HepG2 (cell line): Measurements from ENCODE around the gene CALR. TPM values are rescaled to one million over a fixed set of nuclear protein-coding genes. Genes with fewer than 3 reads are reported as not detected.
A peak's percentile ranks its signal among the peaks of the same experiment; 100 is the strongest.

Experiments
- GPN1 ChIP-seq: sonication (generic); formaldehyde crosslinking; IDR thresholded peaks from 2 replicates; pipeline ENCODE4 v1.5.1; 2020; ENCODE audit warnings: missing genetic modification reagents, borderline replicate concordance
- HMGA1 ChIP-seq: sonication (generic); formaldehyde crosslinking; conservative IDR thresholded peaks from 2 replicates; pipeline ENCODE4 v1.4.0; 2020; ENCODE audit warnings: missing genetic modification reagents
- JUN ChIP-seq: sonication (generic); formaldehyde crosslinking; IDR thresholded peaks from 2 replicates; pipeline ENCODE4 v1.4.0; 2020; ENCODE audit warnings: mild to moderate bottlenecking, missing genetic modification reagents
- MATR3 ChIP-seq: sonication (generic); formaldehyde crosslinking; IDR thresholded peaks from 2 replicates; pipeline ENCODE4 v1.4.0; 2020; ENCODE audit warnings: missing genetic modification reagents
- NFYB ChIP-seq: sonication (generic); formaldehyde crosslinking; IDR thresholded peaks from 2 replicates; pipeline ENCODE4 v1.4.0; 2020; ENCODE audit warnings: missing genetic modification reagents
- TSC22D2 ChIP-seq: sonication (generic); formaldehyde crosslinking; IDR thresholded peaks from 2 replicates; pipeline ENCODE4 v1.5.1; 2020; ENCODE audit warnings: missing genetic modification reagents, mild to moderate bottlenecking, borderline replicate concordance
- ZBTB2 ChIP-seq: sonication (generic); formaldehyde crosslinking; IDR thresholded peaks from 2 replicates; pipeline ENCODE4 v1.8.0; 2022; ENCODE audit warnings: low read depth, missing genetic modification reagents
- ZBTB38 ChIP-seq: sonication (generic); formaldehyde crosslinking; IDR thresholded peaks from 2 replicates; pipeline ENCODE4 v1.5.1; 2020; ENCODE audit warnings: mild to moderate bottlenecking, missing genetic modification reagents
- ZBTB42 ChIP-seq: sonication (generic); formaldehyde crosslinking; IDR thresholded peaks from 2 replicates; pipeline ENCODE4 v1.5.0; 2020; ENCODE audit warnings: mild to moderate bottlenecking, missing genetic modification reagents
- ZBTB7A ChIP-seq: sonication (generic); formaldehyde crosslinking; IDR thresholded peaks from 2 replicates; pipeline ENCODE4 v1.8.0; 2022; ENCODE audit warnings: mild to moderate bottlenecking, missing genetic modification reagents
- ZNF12 ChIP-seq: sonication (generic); formaldehyde crosslinking; IDR thresholded peaks from 2 replicates; pipeline ENCODE4 v1.5.0; 2020; ENCODE audit warnings: missing genetic modification reagents
- ZNF343 ChIP-seq: sonication (generic); formaldehyde crosslinking; IDR thresholded peaks from 2 replicates; pipeline ENCODE4 v1.4.0; 2020; ENCODE audit warnings: mild to moderate bottlenecking, missing genetic modification reagents
- ZNF432 ChIP-seq: sonication (generic); formaldehyde crosslinking; IDR thresholded peaks from 2 replicates; pipeline ENCODE4 v1.5.0; 2020; ENCODE audit warnings: missing genetic modification reagents, mild to moderate bottlenecking, borderline replicate concordance
- ZNF563 ChIP-seq: sonication (generic); formaldehyde crosslinking; IDR thresholded peaks from 2 replicates; pipeline ENCODE4 v1.8.0; 2022; ENCODE audit warnings: mild to moderate bottlenecking, moderate library complexity, missing genetic modification reagents
- ZNF674 ChIP-seq: sonication (generic); formaldehyde crosslinking; IDR thresholded peaks from 2 replicates; pipeline ENCODE4 v1.5.0; 2020; ENCODE audit warnings: low read depth, mild to moderate bottlenecking, missing genetic modification reagents
- polyA plus RNA-seq, 8 experiments: library from polyadenylated mRNA; depleted of rRNA in 3 of 8; stranded (reverse) in 7 of 8; unstranded in 1 of 8; fragments of >200 nt; fragmentation: Illumina TruSeq in 4 of 8; extraction: Trizol in 4 of 8; gene quantifications; 2 replicates each; pipeline versions ENCODE4 v1.2.1 to v1.2.3, GENCODE V29; 2011 to 2016; ENCODE audit warnings: low read depth in 4 of 8, missing spikeins in 1 of 8, mixed read lengths in 1 of 8; ENCODE audit not compliant: insufficient read depth in 1 of 8
- total RNA-seq, 5 experiments: library from RNA; depleted of rRNA; stranded (reverse); fragments of >200 nt; fragmentation: Illumina TruSeq; extraction: Trizol; gene quantifications; 2 replicates each; pipeline ENCODE4 v1.2.3, GENCODE V29; 2016; ENCODE audit warnings: low read depth in 1 of 5
- TF ChIP-seq, protein P1 (sequence below): sonication (generic); formaldehyde crosslinking; IDR thresholded peaks from 2 replicates; pipeline ENCODE4 v1.4.0; 2020; ENCODE audit warnings: missing genetic modification reagents
- TF ChIP-seq, protein P2 (sequence below): IDR thresholded peaks from 2 replicates; pipeline ENCODE4 v1.6.1; 2016; ENCODE audit warnings: missing biosample characterization, missing genetic modification reagents, low read depth
- TF ChIP-seq, protein P3 (sequence below): sonication (generic); formaldehyde crosslinking; IDR thresholded peaks from 2 replicates; pipeline ENCODE4 v1.5.1; 2020; ENCODE audit warnings: mild to moderate bottlenecking, moderate library complexity, missing genetic modification reagents
- TF ChIP-seq, protein P4 (sequence below): IDR thresholded peaks from 2 replicates; pipeline ENCODE4 v1.6.1; 2016; ENCODE audit warnings: missing compliant biosample characterization, missing genetic modification reagents, borderline replicate concordance

CALR gene
- total and polyA plus RNA-seq, 2 of the 13 experiments (the other 11 are each of a cell fraction or from before 2014, with no cell fraction given): 898 to 934 TPM

DNA sequence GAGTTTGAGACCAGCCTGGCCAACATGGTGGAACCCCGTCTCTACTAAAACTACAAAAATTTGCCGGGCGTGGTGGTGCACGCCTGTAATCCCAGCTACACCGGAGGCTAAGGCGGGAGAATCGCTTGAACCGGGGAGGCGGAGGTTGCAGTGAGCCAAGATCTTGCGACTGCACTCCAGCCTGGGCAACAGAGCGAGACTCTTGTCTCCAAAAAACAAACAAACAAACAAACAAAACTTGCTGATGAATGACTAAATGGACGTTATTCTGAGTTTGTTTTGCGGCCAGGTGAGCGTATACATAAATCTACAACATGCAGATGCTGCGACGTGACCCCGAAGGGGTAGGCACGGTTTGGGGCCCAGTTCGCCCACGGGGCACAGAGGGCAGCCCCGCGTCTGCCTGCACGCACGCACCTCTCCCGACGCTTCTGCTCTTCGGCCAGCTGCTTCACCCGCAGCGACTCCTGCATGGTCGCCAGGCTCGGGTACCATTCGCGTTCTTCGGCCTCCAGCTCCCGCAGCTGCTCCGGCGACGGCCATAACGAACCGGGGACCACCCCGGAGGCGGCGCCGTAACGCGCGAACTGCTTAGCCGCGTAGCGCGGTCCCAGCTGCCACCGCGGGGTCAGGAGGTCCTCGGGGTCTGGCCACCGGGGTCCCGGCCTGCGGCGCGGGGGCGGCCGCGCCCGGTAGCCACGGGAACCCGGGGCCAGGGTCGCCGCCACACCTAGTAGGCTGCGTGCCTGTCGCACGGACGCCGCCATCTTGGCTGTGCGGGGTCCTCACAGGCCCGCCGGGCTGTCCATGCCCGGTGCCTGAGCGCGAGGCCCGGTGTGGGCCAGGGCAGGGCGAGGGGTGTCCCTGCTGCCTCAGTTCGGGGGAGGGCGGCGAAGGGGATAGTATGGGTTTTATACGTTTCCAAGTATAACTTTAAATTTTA is 18.3 kb downstream of the CALR start, which contains the start of gene GADD45GIP1 (continued):
- TF ChIP-seq, protein P1, sequence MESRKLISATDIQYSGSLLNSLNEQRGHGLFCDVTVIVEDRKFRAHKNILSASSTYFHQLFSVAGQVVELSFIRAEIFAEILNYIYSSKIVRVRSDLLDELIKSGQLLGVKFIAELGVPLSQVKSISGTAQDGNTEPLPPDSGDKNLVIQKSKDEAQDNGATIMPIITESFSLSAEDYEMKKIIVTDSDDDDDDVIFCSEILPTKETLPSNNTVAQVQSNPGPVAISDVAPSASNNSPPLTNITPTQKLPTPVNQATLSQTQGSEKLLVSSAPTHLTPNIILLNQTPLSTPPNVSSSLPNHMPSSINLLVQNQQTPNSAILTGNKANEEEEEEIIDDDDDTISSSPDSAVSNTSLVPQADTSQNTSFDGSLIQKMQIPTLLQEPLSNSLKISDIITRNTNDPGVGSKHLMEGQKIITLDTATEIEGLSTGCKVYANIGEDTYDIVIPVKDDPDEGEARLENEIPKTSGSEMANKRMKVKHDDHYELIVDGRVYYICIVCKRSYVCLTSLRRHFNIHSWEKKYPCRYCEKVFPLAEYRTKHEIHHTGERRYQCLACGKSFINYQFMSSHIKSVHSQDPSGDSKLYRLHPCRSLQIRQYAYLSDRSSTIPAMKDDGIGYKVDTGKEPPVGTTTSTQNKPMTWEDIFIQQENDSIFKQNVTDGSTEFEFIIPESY (CRISPR knock-in tag): no peak
- TF ChIP-seq NFYB: no peak
- TF ChIP-seq, protein P2, sequence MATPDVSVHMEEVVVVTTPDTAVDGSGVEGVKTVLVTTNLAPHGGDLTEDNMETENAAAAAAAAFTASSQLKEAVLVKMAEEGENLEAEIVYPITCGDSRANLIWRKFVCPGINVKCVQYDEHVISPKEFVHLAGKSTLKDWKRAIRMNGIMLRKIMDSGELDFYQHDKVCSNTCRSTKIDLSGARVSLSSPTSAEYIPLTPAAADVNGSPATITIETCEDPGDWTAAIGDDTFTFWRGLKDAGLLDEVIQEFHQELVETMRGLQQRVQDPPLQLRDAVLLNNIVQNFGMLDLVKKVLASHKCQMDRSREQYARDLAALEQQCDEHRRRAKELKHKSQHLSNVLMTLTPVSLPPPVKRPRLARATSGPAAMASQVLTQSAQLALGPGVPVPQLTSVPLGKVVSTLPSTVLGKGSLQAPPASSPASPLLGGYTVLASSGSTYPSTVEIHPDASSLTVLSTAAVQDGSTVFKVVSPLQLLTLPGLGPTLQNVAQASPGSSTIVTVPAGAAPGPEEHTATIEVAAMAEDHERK (CRISPR knock-in tag): no peak
- no peak for TF ChIP-seq HMGA1 (CRISPR knock-in tag)
- no peak; the same call in 1 of the 2 replicates for TF ChIP-seq ZNF12 (CRISPR knock-in tag)
- TF ChIP-seq, protein P3, sequence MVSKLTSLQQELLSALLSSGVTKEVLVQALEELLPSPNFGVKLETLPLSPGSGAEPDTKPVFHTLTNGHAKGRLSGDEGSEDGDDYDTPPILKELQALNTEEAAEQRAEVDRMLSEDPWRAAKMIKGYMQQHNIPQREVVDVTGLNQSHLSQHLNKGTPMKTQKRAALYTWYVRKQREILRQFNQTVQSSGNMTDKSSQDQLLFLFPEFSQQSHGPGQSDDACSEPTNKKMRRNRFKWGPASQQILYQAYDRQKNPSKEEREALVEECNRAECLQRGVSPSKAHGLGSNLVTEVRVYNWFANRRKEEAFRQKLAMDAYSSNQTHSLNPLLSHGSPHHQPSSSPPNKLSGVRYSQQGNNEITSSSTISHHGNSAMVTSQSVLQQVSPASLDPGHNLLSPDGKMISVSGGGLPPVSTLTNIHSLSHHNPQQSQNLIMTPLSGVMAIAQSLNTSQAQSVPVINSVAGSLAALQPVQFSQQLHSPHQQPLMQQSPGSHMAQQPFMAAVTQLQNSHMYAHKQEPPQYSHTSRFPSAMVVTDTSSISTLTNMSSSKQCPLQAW (CRISPR knock-in tag): peak; percentile 36; the same call in 1 of the 2 replicates
- 0 out of 2 replicates have a peak, but pooled peaks have one; percentile 50 for TF ChIP-seq ZBTB42 (CRISPR knock-in tag)
- TF ChIP-seq GPN1: no peak
- TF ChIP-seq ZBTB7A (CRISPR knock-in tag): peak; percentile 90; the same call in 1 of the 2 replicates
- TF ChIP-seq ZNF343 (CRISPR knock-in tag): no peak
- TF ChIP-seq ZNF563 (CRISPR knock-in tag): peak; percentile 86
- no peak for TF ChIP-seq ZNF674 (CRISPR knock-in tag)
- peak; percentile 19; the same call in 1 of the 2 replicates for TF ChIP-seq ZBTB38 (CRISPR knock-in tag)
- no peak for TF ChIP-seq MATR3
- no peak for TF ChIP-seq JUN (CRISPR knock-in tag)
- TF ChIP-seq TSC22D2: peak; percentile 53; the same call in 1 of the 2 replicates
- TF ChIP-seq, protein P4, sequence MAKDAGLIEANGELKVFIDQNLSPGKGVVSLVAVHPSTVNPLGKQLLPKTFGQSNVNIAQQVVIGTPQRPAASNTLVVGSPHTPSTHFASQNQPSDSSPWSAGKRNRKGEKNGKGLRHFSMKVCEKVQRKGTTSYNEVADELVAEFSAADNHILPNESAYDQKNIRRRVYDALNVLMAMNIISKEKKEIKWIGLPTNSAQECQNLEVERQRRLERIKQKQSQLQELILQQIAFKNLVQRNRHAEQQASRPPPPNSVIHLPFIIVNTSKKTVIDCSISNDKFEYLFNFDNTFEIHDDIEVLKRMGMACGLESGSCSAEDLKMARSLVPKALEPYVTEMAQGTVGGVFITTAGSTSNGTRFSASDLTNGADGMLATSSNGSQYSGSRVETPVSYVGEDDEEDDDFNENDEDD (CRISPR knock-in tag): peak; percentile 72; the same call in 1 of the 2 replicates
- TF ChIP-seq ZNF432 (CRISPR knock-in tag): no peak; the same call in 1 of the 2 replicates
- TF ChIP-seq ZBTB2 (CRISPR knock-in tag): peak; percentile 65; the same call in 1 of the 2 replicates
